Measurements from ENCODE around the gene RAD50.
"Not testable (repeated sequence)": the region's sequence is repeated elsewhere in the genome, so short reads cannot be mapped to it uniquely, and the experiment has no call there.

The RAD50 gene

DNA sequence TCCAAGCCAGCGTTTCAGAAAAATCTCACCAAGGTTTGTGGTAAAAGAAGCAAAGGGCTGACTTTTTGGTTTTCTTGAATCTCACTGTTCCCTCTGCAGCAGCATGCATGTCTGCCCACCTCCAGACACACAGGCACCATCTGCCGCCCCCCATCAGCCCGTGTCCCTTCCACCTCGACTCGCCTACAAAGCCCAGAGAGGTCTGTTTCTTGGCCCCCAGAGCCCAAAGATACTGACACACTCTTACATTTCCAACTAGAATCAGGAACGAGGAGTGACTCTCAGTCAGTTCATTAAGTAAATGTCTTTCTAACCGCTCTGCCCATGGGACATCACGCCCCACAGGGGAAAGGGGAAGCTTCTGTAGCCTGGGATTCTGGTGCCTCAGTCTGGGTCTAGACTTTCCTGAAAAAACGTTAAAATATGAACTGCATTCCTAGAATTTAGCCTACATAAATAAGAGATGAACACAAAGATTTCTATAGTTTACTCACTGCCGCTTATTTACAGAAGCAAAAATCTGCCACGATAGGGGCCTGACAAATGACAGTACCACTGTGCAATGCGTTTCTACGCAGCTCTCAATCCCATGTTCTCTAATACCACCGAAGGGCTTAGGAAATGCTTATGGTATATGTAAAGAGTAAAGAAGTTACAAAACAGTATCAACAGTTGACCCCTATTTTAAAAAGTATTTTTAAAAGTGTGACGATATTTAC is 121.1 kb downstream of the RAD50 start:
- DNase-seq = no peak

DNA sequence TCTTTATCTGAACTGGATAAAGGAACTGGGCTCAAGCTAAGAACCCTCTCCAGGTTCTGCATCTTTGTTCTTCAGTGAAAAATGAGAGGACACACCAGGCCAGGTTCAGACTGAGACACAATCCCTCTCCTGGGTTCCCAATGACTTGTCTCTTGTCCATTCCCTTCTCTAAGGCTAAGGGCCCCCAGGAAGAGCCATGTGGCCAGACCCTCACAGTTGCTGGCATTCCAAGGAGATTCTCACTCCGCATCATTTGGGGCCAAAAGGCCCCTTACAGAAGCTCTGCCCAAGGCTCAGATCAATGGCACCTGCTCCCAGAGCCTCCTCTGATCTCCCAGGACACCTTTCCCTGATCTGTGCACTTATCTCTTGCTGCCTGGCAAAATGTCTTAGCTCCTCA is 122.0 kb downstream of the RAD50 start:
- DNase-seq = no peak

DNA sequence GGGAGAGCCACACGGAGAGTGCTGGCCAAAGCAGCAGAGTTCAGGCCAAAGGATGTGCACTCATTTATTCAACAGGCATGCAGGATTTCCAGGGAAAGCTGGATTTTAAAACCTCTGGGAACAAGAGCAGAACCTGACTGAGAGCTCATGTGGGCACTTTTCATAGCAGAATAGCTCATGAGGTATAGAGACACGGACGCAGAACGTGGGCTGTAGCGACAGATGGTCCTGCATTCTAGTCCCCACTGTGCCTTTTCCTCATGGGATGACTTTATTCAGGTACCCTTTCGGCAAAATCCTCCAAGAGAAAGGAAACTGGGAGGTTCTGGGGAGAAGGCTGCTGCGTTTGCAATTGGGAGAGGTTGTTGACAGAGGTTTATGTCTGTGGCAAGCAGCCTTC is 122.4 kb downstream of the RAD50 start:
- no peak for DNase-seq

DNA sequence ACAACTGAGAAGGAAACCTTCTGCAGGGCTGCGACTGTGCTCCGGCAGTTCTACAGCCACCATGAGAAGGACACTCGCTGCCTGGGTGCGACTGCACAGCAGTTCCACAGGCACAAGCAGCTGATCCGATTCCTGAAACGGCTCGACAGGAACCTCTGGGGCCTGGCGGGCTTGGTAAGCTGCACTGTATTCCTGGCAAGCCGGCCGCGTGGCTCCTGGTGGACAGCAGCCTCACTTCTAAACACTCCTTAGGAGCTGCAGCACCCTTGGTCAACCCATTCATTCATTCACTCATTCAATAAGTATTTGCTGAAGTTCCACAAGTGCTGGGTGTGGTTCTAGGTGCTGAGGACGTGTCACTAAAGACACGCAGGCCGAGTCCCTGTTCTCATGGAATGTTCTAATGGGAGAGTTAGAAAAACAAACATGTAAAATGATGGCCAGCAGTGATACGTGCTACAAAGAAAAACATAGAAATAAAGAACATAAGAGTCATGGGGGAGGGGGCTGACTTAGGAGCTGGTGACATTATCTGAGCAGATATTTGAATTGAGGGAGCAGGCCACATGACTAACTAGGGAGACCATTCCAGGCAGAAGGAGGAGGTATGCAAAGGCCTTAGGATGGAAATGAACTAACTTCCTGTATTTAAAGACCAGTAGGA is 123.1 kb downstream of the RAD50 start:
- DNase-seq = no peak

DNA sequence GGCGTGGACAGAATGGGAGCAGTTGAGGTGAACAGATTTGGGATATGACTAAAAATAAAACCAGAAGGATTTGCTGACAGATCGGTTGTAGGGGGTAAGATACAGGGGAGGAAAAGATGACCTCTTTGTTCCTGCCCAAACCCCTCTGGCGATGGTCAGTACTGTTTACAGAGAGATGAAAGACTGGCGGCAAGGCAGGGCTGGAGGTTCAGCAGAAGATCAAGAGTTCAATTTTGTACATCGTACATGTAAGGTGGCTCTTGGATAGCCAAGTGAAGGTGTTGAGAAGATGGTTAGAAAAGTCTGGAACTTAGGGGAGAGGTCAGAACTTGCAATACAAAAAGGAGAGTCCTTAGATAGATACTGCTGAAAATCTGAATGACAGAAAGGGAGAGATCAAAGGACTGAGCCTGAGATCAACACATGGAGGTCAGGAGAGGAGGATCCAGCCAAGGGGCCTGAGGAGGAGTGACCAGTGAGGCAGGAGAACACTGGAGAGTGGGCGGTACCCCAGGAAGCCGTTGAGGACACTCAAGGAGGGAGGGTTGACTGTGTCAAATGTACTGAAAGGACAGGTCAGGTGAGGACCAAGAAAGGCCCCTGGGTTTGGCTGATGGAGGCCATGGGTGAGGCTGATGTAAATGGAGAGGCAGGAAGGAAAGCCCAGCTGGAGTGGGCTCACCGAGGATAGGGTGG is 124.2 kb downstream of the RAD50 start:
- no peak for DNase-seq

DNA sequence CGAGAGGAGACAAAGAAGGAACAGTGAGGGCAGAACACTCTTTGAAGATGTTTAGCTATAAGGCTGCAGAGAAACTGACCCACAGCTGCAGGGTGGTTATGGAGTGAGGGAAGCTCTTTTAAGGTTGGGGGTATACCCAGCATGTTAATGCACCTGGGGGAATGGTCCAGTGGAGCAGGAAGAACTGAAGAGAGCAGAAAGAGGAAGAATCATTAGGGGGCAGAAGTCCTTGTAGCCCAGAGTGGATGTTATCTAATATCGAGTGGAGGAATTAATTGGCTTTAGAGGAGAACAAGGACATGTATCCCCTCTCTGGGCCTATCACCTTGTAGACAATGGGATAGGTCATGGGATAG is 124.7 kb downstream of the RAD50 start:
- DNase-seq = no peak

DNA sequence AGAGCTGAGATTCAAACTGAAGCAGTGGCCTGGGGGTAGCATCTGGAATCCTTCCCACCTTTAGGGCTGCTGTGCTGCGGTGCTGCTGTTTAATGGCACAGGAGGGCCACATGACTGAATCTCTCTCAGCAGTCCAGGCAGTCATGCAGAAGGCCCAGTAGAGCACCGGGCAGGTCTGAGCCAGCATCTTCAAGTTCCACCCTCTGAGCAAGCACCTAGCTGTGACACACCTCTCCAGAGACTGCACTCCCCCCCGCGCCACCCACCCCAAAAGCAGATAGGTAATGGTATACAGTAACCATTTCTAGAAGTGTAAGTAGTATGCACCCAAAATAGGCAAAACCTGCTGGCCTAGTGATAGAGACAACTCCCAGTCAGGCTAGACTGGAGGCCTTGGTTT is 125.2 kb downstream of the RAD50 start:
- DNase-seq = no peak

DNA sequence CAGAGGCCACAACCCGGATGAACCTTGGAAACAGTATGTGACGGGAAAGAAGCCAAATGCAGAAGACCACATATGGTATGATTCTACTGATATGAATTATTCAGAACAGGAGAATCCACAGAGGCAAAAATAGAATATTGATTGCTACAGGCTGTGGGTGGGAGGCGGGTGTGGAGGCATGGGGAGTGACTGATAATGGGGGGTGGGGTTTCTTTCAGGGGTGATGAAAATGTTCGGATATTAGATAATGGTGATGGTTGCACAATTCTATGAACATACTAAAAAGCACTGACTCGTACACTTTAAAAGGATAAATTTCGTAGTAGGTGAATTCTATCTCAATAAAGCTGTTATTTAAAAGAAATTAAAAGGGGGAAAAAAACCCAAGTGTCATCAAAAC is 127.7 kb downstream of the RAD50 start:
- DNase-seq = no peak

DNA sequence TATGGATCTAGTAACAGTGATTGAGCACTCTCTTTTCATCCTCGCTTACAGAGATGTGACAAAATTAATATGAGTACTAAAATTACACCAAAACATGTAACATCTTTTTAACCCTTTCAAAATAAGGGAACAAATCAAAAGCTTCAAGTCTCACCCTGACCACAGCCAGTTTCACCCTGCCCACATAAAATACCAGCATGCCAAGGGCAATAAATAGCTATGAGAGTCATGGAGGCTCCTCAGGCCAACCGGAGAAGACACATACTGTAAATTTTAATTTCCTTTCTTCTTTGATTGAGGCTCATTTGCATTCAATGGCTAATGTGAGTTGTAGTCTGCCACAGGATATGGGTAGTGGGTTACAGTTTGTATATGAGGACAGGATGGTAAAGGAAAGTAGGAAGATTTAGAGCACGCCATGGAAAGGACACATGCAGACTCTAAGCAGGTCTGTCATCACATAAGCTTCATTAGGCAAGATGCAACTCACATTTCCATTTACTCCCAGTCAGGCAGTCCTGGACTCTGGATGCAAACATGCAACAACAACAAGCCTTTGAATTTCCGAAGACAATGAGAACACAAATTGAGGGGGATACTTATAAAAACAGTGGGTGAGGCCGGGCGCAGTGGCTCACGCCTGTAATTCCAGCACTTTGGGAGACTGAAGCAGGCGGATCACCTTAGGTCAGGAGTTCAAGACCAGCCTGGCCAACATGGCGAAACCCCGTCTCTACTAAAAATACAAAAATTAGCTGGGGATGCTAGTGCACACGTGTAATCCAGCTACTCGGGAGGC is 128.3 kb downstream of the RAD50 start:
- DNase-seq = no peak

DNA sequence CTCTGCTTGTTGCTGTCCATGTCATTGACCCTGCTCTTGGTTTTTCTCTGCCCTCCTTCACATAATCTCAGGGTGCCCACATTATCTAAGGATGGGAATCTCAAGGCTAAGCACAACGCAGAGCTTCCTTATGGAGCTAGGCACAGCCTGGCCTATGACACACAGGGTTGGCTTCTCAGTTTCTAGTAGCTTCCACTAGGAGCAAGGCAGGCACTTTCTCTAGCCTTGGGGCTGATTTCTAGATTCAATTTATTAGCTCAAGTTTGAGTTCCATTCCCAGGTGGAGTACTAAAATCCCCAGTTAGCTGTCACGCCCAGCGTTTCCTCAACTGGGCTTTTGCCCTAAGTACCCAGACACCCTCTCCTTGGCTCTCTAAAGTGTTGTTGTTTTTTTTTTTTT is 129.4 kb downstream of the RAD50 start:
- DNase-seq = no peak

DNA sequence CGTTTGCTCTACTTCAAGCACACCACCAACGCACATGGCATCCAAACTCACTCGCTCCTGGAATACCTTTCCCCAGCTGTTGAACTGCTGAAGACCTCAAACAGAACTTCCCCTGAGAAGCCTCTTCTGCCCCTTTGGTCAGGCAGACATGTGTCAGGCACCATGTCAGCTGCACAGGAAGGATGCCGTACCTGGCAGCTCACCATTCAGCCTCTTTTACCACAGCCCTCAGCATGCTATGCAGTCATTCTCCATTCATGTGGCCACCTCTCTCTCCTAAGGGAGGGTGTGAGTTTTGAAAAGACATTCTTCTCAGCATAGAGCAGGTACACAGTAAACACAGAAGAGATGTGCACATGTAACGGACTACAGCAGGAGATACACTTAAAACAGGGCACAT is 131.2 kb downstream of the RAD50 start:
- DNase-seq = no peak

DNA sequence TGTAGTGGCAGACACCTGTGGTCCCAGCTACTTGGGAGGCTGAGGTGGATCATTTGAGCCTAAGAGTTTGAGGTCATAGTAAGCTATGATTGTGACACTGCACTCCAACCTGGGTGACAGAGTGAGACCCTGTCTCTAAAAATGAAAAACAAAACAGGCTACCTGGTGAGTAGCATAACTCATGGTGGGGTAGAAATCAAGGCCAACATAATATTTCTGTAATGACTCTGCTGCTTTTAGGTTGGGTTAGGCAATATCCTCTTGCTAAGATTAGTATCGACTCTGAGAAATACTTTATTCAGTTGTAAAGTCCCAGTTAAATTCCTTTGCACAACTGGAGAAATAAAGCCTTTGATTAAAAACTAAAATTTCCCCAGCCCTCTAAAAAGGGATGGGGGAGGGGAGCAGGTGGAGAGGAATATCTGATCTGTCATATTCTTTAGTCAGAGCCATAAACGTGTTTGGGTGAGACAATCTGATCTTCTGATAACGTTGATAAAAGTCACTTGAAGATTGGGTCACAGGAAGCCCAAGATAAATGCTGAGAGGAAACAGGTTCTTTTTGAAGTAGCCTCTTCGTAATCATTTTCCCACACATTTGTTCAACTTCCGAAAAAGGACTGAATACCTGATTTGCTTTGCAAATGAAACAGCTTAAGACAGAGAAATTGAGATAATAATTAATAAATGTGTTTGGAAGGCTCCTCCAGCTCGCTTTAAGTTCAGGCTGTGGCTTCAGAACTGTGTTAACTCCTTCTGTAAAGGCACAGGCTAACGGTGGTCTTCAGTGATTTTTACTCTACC is 132.0 kb downstream of the RAD50 start:
- no peak for DNase-seq

DNA sequence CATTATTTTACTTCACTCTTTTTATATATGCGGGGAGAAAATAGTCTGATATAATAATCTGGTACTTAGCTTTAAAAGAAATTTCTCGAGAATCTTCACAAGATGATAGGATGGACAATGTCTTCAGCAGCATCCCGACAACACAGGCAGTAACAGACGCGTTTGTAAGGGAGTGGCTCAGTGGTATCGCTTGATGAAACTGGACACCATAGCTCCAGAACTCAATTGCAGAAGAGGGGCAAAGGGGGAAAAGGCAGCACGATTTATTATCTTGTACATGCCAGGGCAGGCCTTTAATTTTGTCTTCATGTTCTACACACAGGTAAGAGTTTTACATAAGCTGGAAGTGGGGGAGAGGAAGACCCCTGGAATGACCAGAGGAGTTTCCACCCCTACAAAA is 132.7 kb downstream of the RAD50 start:
- no peak for DNase-seq

DNA sequence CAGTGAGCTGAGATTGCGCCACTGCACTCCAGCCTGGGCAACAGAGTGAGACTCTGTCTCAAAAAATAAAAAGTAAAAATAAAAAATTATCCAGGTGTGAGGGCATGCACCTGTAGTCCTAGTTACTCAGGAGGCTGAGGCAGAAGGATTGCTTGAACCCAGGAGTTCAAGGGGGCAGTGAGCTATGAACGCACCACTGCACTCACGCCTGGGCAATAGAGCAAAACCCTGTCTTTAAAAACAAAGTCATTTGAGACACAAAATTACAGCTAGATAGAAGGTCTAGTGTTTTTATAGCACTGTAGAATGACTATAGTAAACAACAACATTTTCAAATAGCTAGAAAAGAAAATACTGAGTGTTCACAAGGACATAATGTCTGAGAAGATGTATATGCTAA is 133.4 kb downstream of the RAD50 start:
- DNase-seq = no peak

DNA sequence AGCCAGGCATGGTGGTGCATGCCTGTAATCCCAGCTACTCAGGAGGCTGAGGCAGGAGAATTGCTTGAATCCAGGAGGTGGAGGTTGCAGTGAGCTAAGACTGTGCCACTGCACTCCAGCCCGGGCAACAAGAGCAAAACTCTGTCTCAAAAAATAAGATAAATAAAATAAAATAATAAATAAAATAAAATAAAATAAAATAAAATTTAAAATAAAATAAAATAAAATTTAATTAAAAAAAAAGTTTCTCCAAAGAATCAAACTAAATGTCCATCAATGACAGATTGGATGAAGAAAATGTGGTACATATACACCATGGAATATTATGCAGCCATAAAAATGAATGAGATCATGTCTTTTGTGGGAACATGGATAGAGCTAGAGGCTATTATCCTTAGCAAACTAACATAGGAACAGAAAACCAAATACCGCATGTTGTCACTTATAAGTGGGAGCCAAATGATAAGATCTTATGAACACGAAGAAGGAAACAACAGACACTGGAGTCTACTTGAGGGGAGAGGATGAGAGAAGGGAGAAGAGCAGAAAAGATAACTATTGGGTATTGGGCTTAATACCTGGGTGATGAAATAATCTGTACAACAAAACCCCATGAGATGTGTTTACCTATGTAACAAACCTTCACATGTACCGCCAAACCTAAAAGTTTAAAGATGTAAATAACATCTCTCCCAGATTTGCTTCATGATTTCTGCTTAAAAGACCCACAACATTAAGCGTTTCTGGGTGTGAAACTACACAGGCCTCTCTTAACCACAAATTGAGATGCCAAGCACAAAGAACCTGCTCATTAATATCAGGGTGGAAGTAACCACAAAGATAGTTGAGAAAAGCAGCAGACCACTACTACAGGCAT is 135.2 kb downstream of the RAD50 start:
- DNase-seq = not testable (repeated sequence)

DNA sequence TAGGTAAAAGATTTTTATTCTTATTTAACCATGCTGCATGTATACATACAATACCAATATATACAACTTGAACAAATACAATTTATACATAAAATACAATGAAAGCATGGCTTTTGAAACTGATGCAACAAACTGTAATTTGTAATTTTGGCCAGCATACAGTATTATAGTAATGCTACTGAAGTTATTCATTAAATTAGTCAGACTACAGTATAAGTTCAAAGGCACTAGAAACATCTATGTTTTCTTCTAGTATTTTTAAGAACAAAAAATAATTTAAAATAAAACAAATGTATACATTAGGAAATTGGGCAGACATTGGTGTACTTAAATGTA is 135.8 kb downstream of the RAD50 start:
- no peak for DNase-seq
